Fibroblast of the conjunctiva (primary cell): ENCODE measurements around the gene GPATCH2L.

Source experiments
- DNase-seq: peaks from one replicate; pipeline ENCODE4 v3.0.0-alpha.2; 2010; ENCODE audit warnings: low read depth

The GPATCH2L gene

DNA sequence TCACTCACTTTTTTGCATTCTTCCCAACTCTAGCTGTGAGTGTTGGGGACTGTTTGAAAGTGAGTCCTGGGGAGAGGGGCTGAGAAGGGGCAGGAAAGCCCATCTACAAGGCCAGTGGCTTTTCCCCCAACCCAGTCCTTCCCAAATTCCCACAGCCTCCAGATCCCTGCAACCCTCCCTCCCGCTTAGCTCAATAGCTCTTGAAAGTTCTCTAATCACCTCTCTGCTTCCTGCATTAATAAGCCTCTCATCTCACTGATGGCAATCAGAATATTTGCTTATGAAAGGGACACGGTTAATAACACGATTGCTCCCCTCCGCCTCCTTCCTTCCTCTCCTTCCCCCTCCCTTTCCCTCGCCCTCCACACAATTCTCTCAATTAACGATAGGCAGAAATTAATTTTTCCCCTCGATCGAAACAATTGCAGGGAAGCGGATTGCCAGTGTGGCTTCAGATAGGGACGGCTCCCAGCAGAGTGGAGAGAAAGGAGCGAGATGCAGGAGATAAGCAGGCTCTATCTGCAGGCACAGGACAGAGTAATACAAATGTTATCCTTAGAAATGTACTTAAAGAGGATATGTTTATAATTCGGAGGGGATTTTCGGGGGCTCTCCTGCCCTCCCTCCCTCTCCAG is 15.1 kb upstream of the GPATCH2L start:
- DNase-seq: no peak

DNA sequence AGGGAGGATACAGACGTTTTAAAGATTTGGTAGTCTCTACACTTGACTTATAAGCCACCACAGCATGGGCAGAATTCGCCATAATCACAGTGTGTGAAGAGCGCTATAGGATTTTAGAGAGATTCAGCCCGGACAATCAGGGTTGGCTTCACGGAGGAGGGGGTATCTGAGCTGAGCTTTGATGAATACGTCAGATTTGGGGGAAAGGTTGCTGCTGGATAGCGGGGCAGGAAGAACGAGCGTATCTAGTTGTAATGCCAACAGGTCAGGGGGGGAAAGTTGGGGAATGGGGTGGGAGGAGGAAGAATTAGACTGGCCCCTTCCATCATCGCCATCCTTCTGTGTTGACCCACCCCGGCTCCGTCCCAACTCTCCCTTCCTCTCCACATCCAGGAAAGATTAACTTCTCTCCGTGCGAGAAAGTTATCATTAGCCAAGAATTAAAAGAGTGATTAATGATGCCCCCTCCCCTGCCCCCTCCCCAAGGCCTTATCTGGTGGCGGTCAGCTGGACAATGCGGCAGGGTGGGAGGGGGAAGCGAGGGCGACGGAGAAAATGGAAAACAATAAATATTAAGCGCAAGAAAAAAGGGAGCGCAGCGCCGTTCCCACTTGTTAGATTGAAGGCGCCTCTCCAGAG is 13.5 kb upstream of the GPATCH2L start:
- DNase-seq: no peak

DNA sequence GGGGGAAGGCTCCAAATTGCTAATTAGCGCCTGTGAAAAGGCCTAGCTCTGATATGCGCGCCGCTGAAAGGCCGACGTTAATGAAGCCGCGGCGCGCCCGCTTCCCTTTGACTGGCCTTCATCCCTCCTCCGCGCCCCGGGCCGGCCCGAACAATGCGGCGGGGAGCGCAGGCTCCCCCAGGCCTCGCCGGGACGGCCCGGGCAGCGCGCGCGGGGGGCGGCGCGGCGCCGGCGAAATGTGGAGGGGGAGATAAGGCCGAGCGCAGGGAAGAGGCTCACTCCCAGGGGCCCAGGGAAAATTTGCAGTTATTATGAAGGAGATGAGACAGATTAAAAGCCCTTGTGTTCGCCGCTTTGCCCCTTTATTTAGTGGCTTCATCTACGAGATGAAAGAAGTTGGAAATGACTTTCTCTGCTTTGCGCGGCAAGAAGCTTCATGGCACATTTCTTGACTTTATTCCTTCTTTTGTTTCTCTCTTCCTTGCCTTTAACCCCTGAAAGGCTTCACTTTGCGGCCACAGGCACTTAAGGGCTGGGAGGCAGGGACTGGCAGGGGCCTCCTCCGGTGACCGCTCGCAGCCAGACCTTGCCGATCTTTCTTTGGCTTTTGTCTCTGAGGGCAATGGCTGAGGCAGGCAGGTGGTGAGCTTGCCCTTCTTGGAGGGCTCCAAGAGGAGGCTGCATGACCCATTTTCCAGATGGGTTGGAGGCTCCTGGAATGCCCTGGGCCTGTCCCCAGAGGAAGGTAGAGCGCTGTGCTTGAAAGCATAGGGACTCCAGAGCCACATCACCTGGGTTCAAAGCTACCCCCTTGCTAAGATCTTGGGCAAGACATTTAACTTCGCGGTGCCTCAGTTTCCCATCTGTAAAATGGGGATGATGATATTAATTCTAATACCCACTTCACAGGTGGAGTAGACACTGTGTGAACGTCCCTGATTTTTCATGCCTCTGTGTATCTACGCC is 12.7 kb upstream of the GPATCH2L start:
- DNase-seq: no peak

DNA sequence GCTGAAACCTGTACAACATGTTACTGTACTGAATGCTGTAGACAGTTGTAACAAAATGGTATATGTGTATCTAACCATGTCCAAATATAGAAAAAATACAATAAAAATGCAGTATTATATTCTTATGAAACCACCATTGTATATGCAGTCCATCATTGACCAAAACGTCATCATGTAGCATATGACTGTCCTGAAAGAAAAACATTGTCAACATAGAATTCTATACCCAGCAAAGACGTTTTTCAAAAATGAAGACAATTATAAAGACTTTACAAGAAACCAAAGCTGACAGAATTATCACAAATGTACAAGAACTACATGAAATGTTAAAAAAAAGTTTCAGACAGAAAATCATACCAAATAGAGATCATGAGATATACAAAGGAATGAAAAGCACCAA is 8.1 kb upstream of the GPATCH2L start:
- DNase-seq: no peak

DNA sequence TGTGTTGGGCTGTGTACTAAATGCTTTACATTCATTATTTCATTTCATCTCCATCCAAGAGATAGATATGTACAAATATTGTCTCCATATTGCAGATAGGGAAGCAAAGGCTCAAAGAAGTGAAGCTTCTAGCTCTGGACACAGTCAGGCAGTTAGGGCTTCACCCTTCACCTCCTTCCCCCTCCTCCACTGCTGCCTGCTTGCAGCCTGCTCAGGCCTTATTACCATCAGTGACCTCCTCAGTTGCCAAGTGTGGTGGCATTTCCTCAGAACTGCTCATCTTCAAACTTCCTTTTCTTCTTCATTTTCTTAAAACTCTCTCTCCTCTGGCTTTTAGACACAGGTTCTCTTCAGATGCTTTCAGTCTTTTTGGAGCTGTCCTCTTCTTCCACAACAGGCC is 4.7 kb upstream of the GPATCH2L start:
- no peak for DNase-seq

- DNase-seq: no peak
These were observed 2.5 kb upstream of the GPATCH2L start for GRCh38 chr14:76149196-76149595.

GRCh38 chr14:76152333-76152681 is 585 bp downstream of the GPATCH2L start:
- peak; percentile 53 for DNase-seq

DNA sequence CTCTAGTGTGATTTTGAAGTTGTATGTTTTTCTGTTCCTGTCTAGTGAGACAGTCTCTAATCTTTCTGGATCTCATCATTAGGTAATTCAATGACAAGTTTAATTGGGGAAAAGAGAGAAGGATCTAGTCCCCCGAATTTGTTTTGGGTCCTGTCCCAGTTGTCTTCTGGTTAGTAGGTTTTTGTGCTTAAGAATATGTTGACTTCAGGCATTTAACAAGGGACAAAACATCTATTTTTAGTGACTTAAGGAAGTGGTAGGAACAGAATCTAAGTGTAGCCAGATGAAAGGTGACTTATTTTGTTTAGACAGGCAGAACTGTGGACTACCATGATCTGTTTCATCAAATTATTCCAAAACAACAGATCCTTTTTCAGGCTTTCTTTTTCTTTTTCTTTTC is 2.2 kb downstream of the GPATCH2L start:
- no peak for DNase-seq

DNA sequence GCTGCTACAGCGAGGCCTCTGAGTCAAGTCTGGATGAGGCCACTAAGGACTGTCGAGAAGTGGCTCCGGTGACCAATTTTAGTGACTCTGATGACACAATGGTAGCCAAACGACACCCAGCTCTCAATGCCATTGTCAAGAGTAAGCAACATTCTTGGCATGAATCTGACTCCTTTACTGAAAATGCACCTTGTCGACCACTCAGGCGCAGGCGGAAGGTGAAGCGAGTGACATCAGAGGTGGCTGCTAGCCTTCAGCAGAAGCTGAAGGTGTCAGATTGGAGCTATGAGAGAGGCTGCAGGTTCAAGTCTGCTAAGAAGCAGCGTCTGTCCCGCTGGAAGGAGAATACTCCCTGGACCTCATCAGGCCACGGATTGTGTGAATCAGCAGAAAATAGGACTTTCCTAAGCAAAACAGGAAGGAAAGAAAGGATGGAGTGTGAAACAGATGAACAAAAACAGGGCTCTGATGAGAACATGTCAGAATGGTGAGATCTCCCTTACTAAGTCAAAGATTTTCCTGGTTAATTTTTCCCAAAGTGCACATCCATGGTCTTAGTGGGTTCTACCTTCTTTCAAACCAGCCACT is 2.9 kb downstream of the GPATCH2L start:
- no peak for DNase-seq

- DNase-seq: no peak
These were observed 12.1 kb downstream of the GPATCH2L start for GRCh38 chr14:76163668-76164363.

GRCh38 chr14:76168531-76168930 is 16.8 kb downstream of the GPATCH2L start:
- no peak for DNase-seq

DNA sequence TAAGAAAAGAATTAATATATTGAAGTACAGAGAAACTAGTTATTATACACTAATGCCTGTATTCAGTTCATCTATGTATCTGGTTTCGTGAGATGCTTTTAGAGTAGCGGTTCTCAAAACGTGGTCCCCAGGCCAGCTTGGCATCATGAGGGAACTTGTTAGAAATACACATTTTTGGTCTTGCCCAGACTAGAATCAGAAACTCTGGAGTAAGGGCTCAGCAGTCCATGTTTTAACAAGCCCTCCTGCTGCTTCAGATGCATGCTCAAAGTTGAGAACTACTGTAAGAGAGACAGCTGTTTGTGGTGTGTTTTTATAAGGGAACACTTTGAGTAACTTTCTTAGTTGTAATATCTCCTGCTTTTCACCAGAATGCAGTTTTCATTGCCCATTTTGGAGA is 18.1 kb downstream of the GPATCH2L start:
- DNase-seq: no peak

GRCh38 chr14:76174982-76175381 is 23.3 kb downstream of the GPATCH2L start:
- DNase-seq: no peak

GRCh38 chr14:76175942-76176341 is 24.2 kb downstream of the GPATCH2L start:
- no peak for DNase-seq

- no peak for DNase-seq
These were observed 29.8 kb downstream of the GPATCH2L start for GRCh38 chr14:76181546-76181945.

DNA sequence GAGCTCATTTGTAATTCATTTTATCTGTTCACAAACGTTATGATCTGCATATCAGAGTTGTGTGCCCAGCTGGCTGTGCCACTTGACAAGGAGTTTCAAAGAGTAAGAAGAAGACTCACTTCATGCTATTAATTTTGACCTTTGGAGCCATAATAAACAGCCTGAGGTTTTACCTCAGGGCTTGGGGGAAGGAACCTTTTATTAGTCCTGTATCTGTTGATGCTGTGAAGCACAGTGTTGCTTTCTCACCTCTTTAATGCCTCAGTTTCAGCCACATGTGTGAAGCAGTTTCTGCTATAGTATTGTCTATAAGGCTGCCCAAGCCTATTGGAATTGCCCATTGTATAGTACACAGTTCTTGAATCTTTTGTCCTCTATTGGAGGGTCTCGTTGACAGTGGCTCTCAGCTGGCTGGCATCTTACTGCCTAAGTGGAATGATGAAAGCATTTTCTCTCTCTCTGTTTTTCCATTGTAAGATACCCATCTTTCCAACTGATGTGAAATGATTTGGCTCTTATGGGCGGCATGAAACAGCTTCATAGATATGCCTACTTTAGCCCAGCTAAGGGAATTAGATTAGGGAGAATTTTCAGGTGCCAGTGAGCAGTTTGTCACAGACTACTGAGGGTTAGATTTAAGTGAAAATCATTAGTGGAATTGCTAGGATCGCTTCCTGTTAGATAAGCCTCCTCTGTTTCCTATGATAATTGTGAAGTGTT is 34.7 kb downstream of the GPATCH2L start:
- DNase-seq: no peak

GRCh38 chr14:76191297-76191696 is 39.6 kb downstream of the GPATCH2L start:
- DNase-seq: no peak

- DNase-seq: no peak
These were observed 42.0 kb downstream of the GPATCH2L start for GRCh38 chr14:76193696-76194095.

GRCh38 chr14:76194327-76194726 is 42.6 kb downstream of the GPATCH2L start:
- DNase-seq: no peak

DNA sequence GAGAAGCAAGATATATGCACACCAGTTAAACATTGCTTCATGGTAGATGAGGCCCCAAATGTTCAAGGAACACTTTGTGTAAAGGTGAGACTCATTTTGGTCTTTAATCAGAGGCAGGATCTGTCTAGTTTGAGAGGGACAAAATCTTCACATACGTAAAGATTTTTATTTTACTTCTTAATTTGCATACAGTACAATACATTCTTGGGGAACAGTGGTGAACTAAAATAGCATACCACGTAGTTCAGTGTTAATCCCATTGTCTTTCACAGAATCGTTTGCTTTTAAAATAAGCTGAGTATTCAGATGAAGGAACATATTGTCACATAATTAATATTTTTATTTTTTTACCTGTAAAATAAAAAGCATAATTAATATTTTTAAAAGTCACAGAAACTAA is 43.3 kb downstream of the GPATCH2L start:
- no peak for DNase-seq

DNA sequence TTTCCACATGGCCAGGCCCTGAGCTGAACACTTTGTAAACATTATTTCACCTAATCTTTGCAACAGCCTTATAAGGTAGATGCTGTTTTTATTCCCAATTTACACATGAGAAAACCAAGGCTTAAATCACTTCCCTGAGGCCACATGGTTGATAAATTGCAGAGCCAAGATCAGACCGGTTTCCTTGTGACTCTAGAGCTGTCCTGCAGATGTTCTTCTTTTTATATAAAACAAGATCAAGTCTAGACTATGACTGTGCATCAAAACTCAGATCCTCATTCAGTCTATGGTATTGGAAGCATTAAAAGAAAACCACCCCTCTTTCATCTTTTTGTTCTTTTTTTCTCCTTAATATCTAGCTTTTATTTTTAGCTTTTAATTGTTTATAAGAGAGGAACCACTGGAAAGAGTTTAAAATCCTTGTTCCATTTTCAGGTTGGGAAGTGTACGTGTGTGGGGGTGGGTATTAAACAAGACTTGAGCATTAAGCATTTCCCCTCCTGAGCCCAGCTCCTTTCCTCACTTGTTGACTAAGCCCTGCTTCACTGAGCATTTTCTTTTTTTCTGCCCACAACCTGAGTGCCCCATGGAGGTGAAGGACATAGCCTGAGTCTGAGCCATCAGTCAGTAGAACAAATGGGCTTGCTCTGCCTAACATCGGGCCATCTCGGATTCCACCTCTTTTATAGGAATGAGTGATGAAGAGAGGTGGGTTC is 45.4 kb downstream of the GPATCH2L start:
- no peak for DNase-seq
